GM12873 (cell line): Measurements from ENCODE around the gene NDUFB3.

Experiments used
- TF ChIP-seq, protein P1 (sequence below): IDR thresholded peaks from 2 replicates; pipeline ENCODE4 v1.5.1; 2012; ENCODE audit warnings: low read depth, mild to moderate bottlenecking, moderate library complexity, low read length, control low read depth; ENCODE audit not compliant: insufficient read depth; ENCODE audit errors: missing control alignments

Gene NDUFB3

DNA sequence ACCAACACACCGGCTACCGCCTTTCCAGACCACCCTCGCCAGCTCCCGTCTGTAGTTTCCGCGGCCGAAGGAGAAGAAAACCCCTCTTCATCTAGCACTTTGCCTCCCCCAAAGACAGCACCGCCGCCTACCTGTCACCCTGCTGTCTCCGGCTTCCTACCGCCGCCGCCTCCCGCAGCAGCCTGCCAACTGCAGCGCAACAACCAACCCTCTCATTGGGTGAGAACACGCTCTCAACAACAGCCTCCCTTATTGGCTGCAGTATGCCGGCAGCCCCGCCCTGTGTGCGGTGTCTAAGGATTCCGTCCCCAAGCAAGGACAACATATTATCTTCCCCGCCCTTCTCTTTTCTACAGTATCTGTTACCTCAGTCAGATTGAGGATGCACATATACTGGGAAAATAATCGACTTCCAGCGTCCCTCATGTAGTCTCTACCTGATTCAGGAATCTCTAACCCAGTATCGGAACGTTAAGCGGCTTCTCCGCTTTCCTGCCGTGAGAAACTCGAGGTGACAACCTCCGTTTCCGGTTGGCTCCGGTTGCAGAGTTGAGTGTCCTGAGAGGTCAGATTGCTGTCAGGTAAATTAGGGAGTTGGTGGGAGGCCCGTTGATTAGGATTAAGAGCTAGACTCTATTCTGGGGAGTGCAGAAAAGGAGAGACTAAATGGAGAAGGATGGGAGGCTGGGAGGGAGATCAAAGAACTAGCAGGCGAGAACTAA is at the start of gene NDUFB3, which contains the start of gene HYCC2:
NDUFB3 (plus strand) TSS at position 523 of the 722 bp plus-strand sequence. CDS start 6,882 bp downstream, outside the sequence.
HYCC2 (minus strand) TSS at position 193 of the 722 bp plus-strand sequence. CDS start 47,662 bp downstream, outside the sequence.
- TF ChIP-seq, protein P1, sequence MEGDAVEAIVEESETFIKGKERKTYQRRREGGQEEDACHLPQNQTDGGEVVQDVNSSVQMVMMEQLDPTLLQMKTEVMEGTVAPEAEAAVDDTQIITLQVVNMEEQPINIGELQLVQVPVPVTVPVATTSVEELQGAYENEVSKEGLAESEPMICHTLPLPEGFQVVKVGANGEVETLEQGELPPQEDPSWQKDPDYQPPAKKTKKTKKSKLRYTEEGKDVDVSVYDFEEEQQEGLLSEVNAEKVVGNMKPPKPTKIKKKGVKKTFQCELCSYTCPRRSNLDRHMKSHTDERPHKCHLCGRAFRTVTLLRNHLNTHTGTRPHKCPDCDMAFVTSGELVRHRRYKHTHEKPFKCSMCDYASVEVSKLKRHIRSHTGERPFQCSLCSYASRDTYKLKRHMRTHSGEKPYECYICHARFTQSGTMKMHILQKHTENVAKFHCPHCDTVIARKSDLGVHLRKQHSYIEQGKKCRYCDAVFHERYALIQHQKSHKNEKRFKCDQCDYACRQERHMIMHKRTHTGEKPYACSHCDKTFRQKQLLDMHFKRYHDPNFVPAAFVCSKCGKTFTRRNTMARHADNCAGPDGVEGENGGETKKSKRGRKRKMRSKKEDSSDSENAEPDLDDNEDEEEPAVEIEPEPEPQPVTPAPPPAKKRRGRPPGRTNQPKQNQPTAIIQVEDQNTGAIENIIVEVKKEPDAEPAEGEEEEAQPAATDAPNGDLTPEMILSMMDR = peak; percentile 35

DNA sequence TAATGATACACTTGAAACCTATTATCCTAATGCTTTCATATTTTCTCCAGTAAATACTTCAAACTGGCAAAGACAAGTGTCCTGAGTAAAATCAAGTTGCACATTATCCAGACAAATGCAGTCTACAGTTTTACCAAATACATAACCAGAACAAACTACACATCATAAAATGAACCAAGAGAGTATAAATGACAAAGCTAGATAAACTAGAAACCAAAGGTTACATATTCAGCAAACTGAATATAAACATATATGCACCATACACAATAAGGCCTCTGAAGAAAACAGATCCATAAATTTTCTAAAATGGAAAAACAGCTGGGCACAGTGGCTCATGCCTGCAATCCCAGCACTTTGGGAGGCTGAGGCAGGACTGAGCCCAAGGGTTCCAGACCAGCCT is 47.3 kb upstream of the NDUFB3 start:
- TF ChIP-seq, protein P1 = no peak

DNA sequence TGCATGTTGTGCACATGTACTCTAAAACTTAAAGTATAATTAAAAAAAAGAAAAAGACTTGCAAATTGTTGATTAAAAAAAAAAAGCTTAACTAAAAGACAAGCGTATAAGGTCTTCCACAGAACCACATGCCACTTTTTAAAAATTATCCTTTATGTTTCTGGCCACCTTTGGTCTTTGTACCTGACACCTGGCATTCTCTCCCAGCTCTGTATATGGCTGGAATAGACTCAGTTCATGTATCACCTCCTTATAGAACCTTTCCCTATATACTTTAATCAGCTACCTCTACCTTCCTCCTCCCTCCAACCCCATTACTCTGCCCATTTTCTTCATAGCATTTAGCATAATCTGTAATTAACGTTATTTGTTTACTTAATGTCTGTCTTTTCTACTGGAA is 32.9 kb upstream of the NDUFB3 start:
- TF ChIP-seq, protein P1 = no peak

GRCh38 chr2:201040867-201041628 is 30.8 kb upstream of the NDUFB3 start:
- TF ChIP-seq, protein P1 = no peak

DNA sequence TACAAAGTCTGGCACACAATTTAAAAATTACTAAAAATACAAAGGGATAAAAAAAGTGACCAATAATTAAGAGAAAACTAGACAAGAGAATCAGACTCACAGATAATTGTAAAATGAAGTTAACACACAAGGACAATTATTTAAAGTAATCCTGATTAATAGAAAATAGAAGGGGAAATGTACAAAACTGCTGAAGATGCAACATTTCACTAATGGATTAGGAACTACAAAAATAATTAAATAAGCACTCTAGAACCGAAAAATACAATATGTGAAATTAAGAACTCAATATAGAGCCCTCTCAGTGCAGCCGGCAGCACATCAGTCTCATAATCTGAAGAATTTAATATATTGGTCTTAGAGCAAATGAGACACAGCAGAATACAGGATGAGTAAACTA is 24.9 kb upstream of the NDUFB3 start:
- TF ChIP-seq, protein P1 = no peak

- TF ChIP-seq, protein P1 = no peak
Observed at GRCh38 chr2:201049455-201049854, 22.3 kb upstream of the NDUFB3 start.

DNA sequence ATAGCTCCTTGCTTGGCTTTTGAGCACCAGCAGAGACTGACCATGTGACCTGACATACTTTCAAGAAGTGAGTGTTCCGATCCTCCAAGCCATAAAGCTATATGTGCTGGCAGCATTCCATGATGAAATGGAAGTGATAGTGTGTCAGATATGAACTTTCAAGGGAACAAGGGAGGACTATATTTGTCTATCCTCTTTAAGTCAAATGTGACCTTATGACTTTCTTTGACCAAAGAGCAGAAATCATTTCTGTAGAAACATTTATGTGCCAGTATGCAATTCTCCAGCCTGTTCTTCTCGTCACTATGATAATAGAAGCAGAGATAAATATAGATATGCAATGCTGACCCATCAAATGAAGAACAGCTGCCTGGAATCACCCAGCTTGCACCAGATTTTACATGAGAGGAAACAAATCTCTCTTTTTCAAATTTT is 14.7 kb upstream of the NDUFB3 start:
- TF ChIP-seq, protein P1 = no peak
